GM12878 (cell line): ENCODE results near the gene AGBL3. TPM values are rescaled to one million over a fixed set of nuclear protein-coding genes. Genes with fewer than 3 reads are reported as not detected.

ENCODE experiments used
- CBX3 ChIP-seq: fragments of 200-600 bp; sonication (generic); IDR thresholded peaks from 2 replicates; pipeline ENCODE4 v1.6.1; 2016; ENCODE audit warnings: low read depth, borderline replicate concordance
- CHD2 ChIP-seq: IDR thresholded peaks from 2 replicates; pipeline ENCODE4 v1.6.1; 2011; ENCODE audit warnings: low read depth, low read length, improper control_type of control experiment, borderline replicate concordance
- EP300 ChIP-seq, 2 experiments: fragments of 150-350 bp in 1 of 2; IDR thresholded peaks; 2 replicates each; pipeline ENCODE4 v1.6.1; 2011 to 2012; ENCODE audit warnings: low read depth in 2 of 2, low read length in 2 of 2, borderline replicate concordance in 1 of 2, improper control_type of control experiment in 1 of 2, inconsistent platforms in 1 of 2; ENCODE audit not compliant: control insufficient read depth in 1 of 2
- HDGF ChIP-seq: fragments of 450-650 bp; IDR thresholded peaks from 2 replicates; pipeline ENCODE4 v1.6.1; 2016; ENCODE audit warnings: antibody characterized with exemption
- JUNB ChIP-seq: IDR thresholded peaks from 2 replicates; pipeline ENCODE4 v1.6.1; 2016; ENCODE audit warnings: antibody characterized with exemption, mild to moderate bottlenecking
- KAT2A ChIP-seq: conservative IDR thresholded peaks from 2 replicates; pipeline ENCODE4 v1.6.1; 2011; ENCODE audit warnings: low read depth, low read length; ENCODE audit not compliant: control insufficient read depth
- KDM1A ChIP-seq: fragments of 200-600 bp; sonication (generic); IDR thresholded peaks from 2 replicates; pipeline ENCODE4 v1.6.1; 2016; ENCODE audit warnings: borderline replicate concordance
- NFYA ChIP-seq: IDR thresholded peaks from 2 replicates; pipeline ENCODE4 v1.6.1; 2011; ENCODE audit warnings: low read depth, mild to moderate bottlenecking, low read length, improper control_type of control experiment, borderline replicate concordance
- NR2C1 ChIP-seq: fragments of 450-650 bp; IDR thresholded peaks from 2 replicates; pipeline ENCODE4 v1.6.1; 2017; ENCODE audit warnings: antibody characterized with exemption, mild to moderate bottlenecking, moderate library complexity
- RAD21 ChIP-seq: IDR thresholded peaks from 2 replicates; pipeline ENCODE4 v1.6.1; 2011; ENCODE audit warnings: mild to moderate bottlenecking, low read depth, low read length, moderate library complexity; ENCODE audit not compliant: insufficient read depth
- RAD51 ChIP-seq: fragments of 450-650 bp; IDR thresholded peaks from 2 replicates; pipeline ENCODE4 v1.6.1; 2016; ENCODE audit warnings: moderate library complexity, mild to moderate bottlenecking, inconsistent platforms
- RFX5 ChIP-seq: IDR thresholded peaks from 2 replicates; pipeline ENCODE4 v1.6.1; 2011; ENCODE audit warnings: low read depth, low read length, improper control_type of control experiment
- SMC3 ChIP-seq: IDR thresholded peaks from 2 replicates; pipeline ENCODE4 v1.6.1; 2011; ENCODE audit warnings: low read length, improper control_type of control experiment, borderline replicate concordance
- SP1 ChIP-seq: IDR thresholded peaks from one replicate; pipeline ENCODE4 v1.6.1; 2011; ENCODE audit warnings: low read depth, low read length
- SREBF1 ChIP-seq: IDR thresholded peaks from 2 replicates; pipeline ENCODE4 v1.6.1; 2012; ENCODE audit warnings: mild to moderate bottlenecking, low read length
- SREBF2 ChIP-seq: IDR thresholded peaks from 2 replicates; pipeline ENCODE4 v1.6.1; 2012; ENCODE audit warnings: mild to moderate bottlenecking, low read length
- SUPT20H ChIP-seq: IDR thresholded peaks from 2 replicates; pipeline ENCODE4 v1.6.1; 2011; ENCODE audit warnings: low read depth, mild to moderate bottlenecking, low read length, moderate library complexity, borderline replicate concordance; ENCODE audit not compliant: control insufficient read depth
- SUZ12 ChIP-seq: fragments of 200-600 bp; sonication (generic); IDR thresholded peaks from one replicate; pipeline ENCODE4 v1.6.1; 2018; ENCODE audit warnings: antibody characterized with exemption, mild to moderate bottlenecking; ENCODE audit not compliant: unreplicated experiment
- TARDBP ChIP-seq: IDR thresholded peaks from 2 replicates; pipeline ENCODE4 v1.6.1; 2016; ENCODE audit warnings: borderline replicate concordance
- TCF12 ChIP-seq: IDR thresholded peaks from 2 replicates; pipeline ENCODE4 v1.6.1; 2011; ENCODE audit warnings: low read depth, mild to moderate bottlenecking, low read length
- TCF7 ChIP-seq: IDR thresholded peaks from 2 replicates; pipeline ENCODE4 v1.6.1; 2014; ENCODE audit warnings: antibody characterized with exemption, borderline replicate concordance
- ZBED1 ChIP-seq: IDR thresholded peaks from 2 replicates; pipeline ENCODE4 v1.6.1; 2016; ENCODE audit warnings: borderline replicate concordance
- ZBTB33 ChIP-seq: fragments of 450-650 bp; IDR thresholded peaks from 2 replicates; pipeline ENCODE4 v1.6.1; 2017; ENCODE audit warnings: mild to moderate bottlenecking
- ZNF274 ChIP-seq: IDR thresholded peaks from one replicate; pipeline ENCODE4 v1.8.0; 2011; ENCODE audit not compliant: insufficient read length, insufficient read depth
- ZZZ3 ChIP-seq: IDR thresholded peaks from 2 replicates; pipeline ENCODE4 v1.6.1; 2011; ENCODE audit warnings: low read depth; ENCODE audit not compliant: control insufficient read depth, insufficient read length
- polyA plus RNA-seq, 11 experiments: library from polyadenylated mRNA; depleted of rRNA in 4 of 11; unstranded in 6 of 11; stranded (reverse) in 5 of 11; fragments of >200 nt; fragmentation: Nextera tagmentation in 4 of 11; fragmentation: Illumina TruSeq in 1 of 11; extraction: Ambion mirVana in 4 of 11; extraction: Trizol in 1 of 11; gene quantifications; 1 replicate in 1 of 11; 2 replicates in 10 of 11; pipeline versions ENCODE4 v1.2.1 to v1.2.3, GENCODE V29; 2011 to 2016; ENCODE audit warnings: inconsistent platforms in 2 of 11, missing spikeins in 2 of 11, low read depth in 1 of 11
- total RNA-seq, 4 experiments: library from RNA; depleted of rRNA in 3 of 4; stranded (reverse); fragments of >200 nt in 3 of 4; fragmentation: Illumina TruSeq in 1 of 4; extraction: Trizol in 1 of 4; gene quantifications; 2 replicates each; pipeline versions ENCODE4 v1.2.1 to v1.2.3, GENCODE V29; 2013 to 2021
- TF ChIP-seq, protein P1 (sequence below): IDR thresholded peaks from 2 replicates; pipeline ENCODE4 v1.6.1; 2011; ENCODE audit warnings: borderline replicate concordance, low read depth, mild to moderate bottlenecking, moderate library complexity, mixed read lengths, low read length; ENCODE audit not compliant: insufficient read depth; ENCODE audit errors: extremely low read length
- TF ChIP-seq, protein P2 (sequence below): fragments of 450-650 bp; IDR thresholded peaks from 2 replicates; pipeline ENCODE4 v1.6.1; 2017; ENCODE audit warnings: mild to moderate bottlenecking, low read depth, inconsistent platforms; ENCODE audit not compliant: poor library complexity, severe bottlenecking

Gene AGBL3
- total and polyA plus RNA-seq, 10 of the 15 experiments (the other 5 are each of a cell fraction or from before 2014, with no cell fraction given): 0.82 to 12.4 (median 3.7) TPM

GRCh38 chr7:135147899-135148721, 161.8 kb downstream of the AGBL3 start, which contains the start of gene TMEM140 (continued):
- TF ChIP-seq ZBTB33: no peak
- no peak for TF ChIP-seq KAT2A
- TF ChIP-seq SREBF1: no peak
- TF ChIP-seq ZBED1: no peak
- peak; percentile 24 for TF ChIP-seq SP1
- TF ChIP-seq NFYA: no peak
- TF ChIP-seq CHD2: peak; percentile 60; the same call in 1 of the 2 replicates
- no peak for TF ChIP-seq SUPT20H
- no peak for TF ChIP-seq ZZZ3
- TF ChIP-seq, protein P1, sequence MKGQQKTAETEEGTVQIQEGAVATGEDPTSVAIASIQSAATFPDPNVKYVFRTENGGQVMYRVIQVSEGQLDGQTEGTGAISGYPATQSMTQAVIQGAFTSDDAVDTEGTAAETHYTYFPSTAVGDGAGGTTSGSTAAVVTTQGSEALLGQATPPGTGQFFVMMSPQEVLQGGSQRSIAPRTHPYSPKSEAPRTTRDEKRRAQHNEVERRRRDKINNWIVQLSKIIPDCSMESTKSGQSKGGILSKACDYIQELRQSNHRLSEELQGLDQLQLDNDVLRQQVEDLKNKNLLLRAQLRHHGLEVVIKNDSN: no peak
- peak; percentile 74 for TF ChIP-seq JUNB
- 0 out of 2 replicates have a peak, but pooled peaks have one; percentile 53 for TF ChIP-seq HDGF
- no peak for TF ChIP-seq ZNF274
- TF ChIP-seq RFX5: no peak
- no peak for TF ChIP-seq SMC3
- TF ChIP-seq EP300 (IDR thresholded peaks at IDR 0.05; ENCODE audit: borderline replicate concordance in 1 of 2, control insufficient read depth in 1 of 2, low read depth in 2 of 2, low read length in 2 of 2): peak; percentile 86 to 89; a peak in 3 of 4 replicates
- TF ChIP-seq RAD21: 0 out of 2 replicates have a peak, but pooled peaks have one; percentile 2
- no peak for TF ChIP-seq CBX3
- TF ChIP-seq KDM1A: no peak
- no peak for TF ChIP-seq SUZ12
- TF ChIP-seq, protein P2, sequence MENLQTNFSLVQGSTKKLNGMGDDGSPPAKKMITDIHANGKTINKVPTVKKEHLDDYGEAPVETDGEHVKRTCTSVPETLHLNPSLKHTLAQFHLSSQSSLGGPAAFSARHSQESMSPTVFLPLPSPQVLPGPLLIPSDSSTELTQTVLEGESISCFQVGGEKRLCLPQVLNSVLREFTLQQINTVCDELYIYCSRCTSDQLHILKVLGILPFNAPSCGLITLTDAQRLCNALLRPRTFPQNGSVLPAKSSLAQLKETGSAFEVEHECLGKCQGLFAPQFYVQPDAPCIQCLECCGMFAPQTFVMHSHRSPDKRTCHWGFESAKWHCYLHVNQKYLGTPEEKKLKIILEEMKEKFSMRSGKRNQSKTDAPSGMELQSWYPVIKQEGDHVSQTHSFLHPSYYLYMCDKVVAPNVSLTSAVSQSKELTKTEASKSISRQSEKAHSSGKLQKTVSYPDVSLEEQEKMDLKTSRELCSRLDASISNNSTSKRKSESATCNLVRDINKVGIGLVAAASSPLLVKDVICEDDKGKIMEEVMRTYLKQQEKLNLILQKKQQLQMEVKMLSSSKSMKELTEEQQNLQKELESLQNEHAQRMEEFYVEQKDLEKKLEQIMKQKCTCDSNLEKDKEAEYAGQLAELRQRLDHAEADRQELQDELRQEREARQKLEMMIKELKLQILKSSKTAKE: no peak
- no peak; the same call in 1 of the 2 replicates for TF ChIP-seq TCF12
- TF ChIP-seq RAD51: no peak; the same call in 1 of the 2 replicates
- no peak for TF ChIP-seq SREBF2
- no peak for TF ChIP-seq TARDBP
- TF ChIP-seq NR2C1: peak; percentile 42
- TF ChIP-seq TCF7: no peak
